ENCODE results near the gene SLC6A18. TPM values are rescaled to one million over a fixed set of nuclear protein-coding genes. Genes with fewer than 3 reads are reported as not detected.

The SLC6A18 gene
- total and polyA plus RNA-seq, 12 donors, result not detected

GRCh38 chr5:1180841-1181271 lies 44.3 kb upstream of the SLC6A18 start:
- WGBS, 2 donors, result 71 to 77% methylated on average over 20 of the region's 20 CpGs
- no peak for TF ChIP-seq CTCF (IDR thresholded peaks at IDR 0.05)
- H3K27ac ChIP-seq, result no peak overlapping the region
- no peak overlapping the region for H3K4me3 ChIP-seq
- H3K9me3 ChIP-seq, result no peaks in the 10 kb centered on the region
- H3K36me3 ChIP-seq, result no peaks in the 10 kb centered on the region
- peaks cover 0 to 20% (median 4%) of the 10 kb centered on the region in 9 donors for H3K4me1 ChIP-seq
- H3K27me3 ChIP-seq, result peaks cover 0 to 13% (median 0%) of the 10 kb centered on the region in 7 donors
- DNase-seq, result no peak
- intact Hi-C loops (cut with DNase I), result no loop called here
- ATAC-seq, result no peak

- 70 to 80% methylated on average over 27 of the region's 27 CpGs for WGBS, 2 donors
- DNase-seq (no peak), ATAC-seq (peak in 1 of 8 donors; percentile 11)
- no peak for TF ChIP-seq CTCF (IDR thresholded peaks at IDR 0.05)
- H3K4me1 ChIP-seq, result peaks cover 0 to 23% (median 4%) of the 10 kb centered on the region in 9 donors
- no peaks in the 10 kb centered on the region for H3K36me3 ChIP-seq
- H3K27me3 ChIP-seq, result peaks cover 0 to 18% (median 0%) of the 10 kb centered on the region in 7 donors
- intact Hi-C loops (cut with DNase I), result no loop called here
- H3K4me3 ChIP-seq, result no peak overlapping the region
- H3K27ac ChIP-seq, result no peak overlapping the region
- no peaks in the 10 kb centered on the region for H3K9me3 ChIP-seq
Observed at GRCh38 chr5:1181451-1182359, 43.5 kb upstream of the SLC6A18 start.

- Histone ChIP-seq H3K27me3 (peaks cover 0 to 24% (median 4%) of the 10 kb centered on the region in 7 donors), H3K4me1 (peaks cover 0 to 23% (median 4%) of the 10 kb centered on the region in 9 donors), H3K27ac (no peak overlapping the region), H3K4me3 (no peak overlapping the region), H3K36me3 (no peaks in the 10 kb centered on the region), H3K9me3 (no peaks in the 10 kb centered on the region)
- TF ChIP-seq CTCF (IDR thresholded peaks at IDR 0.05), result no peak
- ATAC-seq, result peak in 1 of 8 donors; percentile 15
- WGBS, 2 donors, result 76 to 98% methylated on average over 6 to 7 of the region's 7 CpGs
- intact Hi-C loops (cut with DNase I), result no loop called here
- no peak for DNase-seq
Observed at GRCh38 chr5:1182360-1182632, 42.9 kb upstream of the SLC6A18 start.

GRCh38 chr5:1182633-1183423 lies 42.4 kb upstream of the SLC6A18 start:
- Histone ChIP-seq H3K9me3 (no peaks in the 10 kb centered on the region), H3K36me3 (no peaks in the 10 kb centered on the region), H3K4me3 (no peak overlapping the region), H3K27me3 (peaks cover 0 to 29% (median 9%) of the 10 kb centered on the region in 7 donors), H3K27ac (peak overlapping the region in 7 of 10 donors; percentile 30 to 62 (median 39)), H3K4me1 (peaks cover 0 to 23% (median 4%) of the 10 kb centered on the region in 9 donors)
- ATAC-seq (peak; percentile 31 to 66 (median 46)), DNase-seq (no peak)
- intact Hi-C loops (cut with DNase I), result no loop called here
- 45 to 46% methylated on average over 31 of the region's 31 CpGs for WGBS, 2 donors
- no peak for TF ChIP-seq CTCF (IDR thresholded peaks at IDR 0.05)

All from heart right ventricle (tissue), 16 donors.